ENCODE results near the gene METTL24.
A peak's percentile ranks its signal among the peaks of the same experiment; 100 is the strongest.
"Not testable (repeated sequence)": the region's sequence is repeated elsewhere in the genome, so short reads cannot be mapped to it uniquely, and the experiment has no call there.

The METTL24 gene

DNA sequence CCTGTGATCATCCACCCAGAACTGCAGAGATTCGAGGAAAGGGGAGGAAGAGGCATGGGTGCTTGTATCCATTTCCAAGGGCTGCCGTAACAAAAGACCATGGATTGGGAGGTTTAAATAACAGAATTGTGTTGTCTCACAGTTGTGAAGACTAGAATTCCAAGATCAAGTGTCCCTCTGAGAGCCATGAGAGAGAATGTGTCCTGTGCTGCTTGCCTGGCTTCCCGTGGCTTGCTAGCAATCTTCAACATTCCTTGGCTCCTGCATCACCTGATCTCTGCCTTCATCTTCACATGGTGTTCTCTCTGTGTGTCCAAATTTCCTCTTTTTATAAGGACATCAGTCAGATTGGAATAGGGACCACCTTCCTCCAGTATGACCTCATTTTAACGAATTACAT lies 108.1 kb downstream of the METTL24 start:
- no peak for DNase-seq

DNA sequence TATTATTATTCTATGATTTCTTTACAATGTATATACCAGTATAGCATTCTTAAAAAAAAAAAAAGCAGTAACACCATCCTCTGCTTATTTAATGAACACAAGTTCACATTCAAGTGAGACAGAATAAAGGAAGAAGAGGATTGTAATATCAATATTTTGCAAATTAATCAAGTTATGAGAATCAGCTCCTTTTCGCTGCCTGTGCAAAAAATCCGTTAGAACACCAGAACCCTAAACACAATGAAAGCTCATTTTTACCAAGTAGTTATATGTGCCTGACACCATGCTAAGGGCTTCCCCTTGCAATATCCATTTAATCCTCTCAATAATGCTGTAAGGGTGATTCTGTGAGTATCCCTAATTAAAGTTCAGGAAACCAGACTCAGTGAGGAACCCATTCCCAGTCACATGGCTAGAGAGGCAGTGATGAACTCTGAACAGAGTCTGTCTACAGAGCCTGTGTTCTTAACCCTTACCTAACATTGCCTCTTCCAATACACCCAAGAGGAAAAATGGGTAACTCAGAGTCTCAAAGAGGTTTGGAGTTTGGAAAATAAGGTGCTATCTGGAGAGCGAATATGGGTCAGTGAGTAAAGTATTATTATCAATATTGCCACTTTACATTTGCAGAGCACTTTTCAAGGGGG lies 111.1 kb downstream of the METTL24 start:
- DNase-seq: no peak

DNA sequence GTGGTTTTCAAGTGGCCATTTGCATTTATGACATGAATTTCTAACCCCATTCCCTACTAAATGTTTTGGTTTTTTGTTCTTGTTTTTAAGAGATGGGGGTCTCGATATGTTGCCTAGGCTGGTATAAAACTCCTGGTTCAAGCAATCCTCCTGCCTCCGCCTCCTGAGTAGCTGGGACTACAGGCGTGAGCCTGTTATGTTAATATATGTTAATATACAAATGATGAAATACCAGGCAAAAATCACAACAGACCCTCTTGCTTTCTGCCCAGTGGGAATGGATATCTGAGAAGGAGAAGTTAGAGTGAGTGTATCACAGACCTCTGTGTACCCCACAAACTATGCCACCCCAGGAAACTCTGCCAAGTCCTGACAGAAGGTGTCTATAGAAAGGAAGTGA lies 111.8 kb downstream of the METTL24 start:
- DNase-seq: no peak

DNA sequence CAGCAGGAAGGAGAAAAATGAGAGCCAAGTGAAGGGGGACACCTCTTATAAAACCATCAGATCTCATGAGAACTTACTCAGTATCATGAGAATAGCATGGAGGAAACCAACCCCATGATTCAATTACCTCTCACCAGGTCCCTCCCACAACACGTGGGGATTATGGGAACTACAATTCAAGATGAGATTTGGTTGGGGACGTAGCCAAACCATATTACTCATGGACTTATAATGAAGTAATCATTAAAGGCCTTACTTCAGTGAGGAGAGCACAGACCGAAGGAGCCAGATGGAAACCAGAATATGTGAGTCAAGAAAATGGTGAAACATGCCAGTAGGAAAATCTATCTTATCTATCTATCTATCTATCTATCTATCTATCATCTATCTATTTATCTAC lies 113.5 kb downstream of the METTL24 start:
- not testable (repeated sequence) for DNase-seq

DNA sequence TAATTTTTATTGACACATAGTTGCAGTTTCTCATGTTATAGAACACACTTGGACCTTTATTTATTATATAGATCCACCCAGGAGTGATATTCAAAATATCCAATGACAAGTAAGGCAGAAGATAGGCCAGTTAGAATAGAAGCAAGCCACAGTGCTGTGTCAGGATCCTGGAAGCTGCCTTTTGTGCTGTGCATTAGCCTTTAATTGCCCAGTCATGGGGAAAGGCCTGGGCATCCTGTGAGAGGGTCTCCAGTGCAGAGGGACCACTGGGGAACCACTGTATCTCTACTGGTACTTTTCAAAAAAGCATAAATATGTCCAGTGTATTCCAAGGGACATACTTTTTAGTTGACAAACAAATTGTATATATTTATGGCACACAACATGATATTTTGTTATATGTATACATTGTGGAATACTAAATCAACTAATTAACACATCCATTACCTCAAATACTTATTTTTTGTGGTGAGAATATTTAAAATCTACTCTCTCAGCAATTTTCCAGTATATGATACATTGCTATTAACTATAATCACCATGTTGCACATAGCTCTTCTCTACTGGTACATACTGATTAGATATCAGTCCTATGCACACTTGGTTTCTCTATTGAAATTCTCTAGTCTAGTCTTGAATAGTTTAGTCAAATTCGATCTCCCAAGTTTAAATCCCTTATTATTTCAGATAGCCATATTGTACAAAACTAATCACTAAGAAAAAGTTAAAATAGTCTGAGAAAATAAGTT lies 118.4 kb downstream of the METTL24 start:
- no peak for DNase-seq

DNA sequence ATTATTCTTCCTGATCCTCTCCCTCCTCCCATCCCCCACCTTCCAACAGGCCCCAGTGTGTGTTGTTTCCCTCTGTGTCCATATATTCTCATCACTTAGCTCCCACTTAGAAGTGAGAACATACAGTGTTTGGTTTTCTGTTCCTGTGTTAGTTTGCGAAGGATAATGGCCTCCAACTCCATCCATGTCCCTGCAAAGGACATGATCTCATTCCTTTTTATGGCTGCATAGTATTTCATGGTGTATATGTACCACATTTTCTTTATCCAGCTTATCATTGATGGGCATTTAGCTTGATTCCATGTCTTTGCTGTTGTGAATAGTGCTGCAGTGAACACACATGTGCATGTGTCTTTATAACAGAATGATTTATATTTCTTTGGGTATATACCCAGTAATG lies 122.1 kb downstream of the METTL24 start:
- DNase-seq: not testable (repeated sequence)

DNA sequence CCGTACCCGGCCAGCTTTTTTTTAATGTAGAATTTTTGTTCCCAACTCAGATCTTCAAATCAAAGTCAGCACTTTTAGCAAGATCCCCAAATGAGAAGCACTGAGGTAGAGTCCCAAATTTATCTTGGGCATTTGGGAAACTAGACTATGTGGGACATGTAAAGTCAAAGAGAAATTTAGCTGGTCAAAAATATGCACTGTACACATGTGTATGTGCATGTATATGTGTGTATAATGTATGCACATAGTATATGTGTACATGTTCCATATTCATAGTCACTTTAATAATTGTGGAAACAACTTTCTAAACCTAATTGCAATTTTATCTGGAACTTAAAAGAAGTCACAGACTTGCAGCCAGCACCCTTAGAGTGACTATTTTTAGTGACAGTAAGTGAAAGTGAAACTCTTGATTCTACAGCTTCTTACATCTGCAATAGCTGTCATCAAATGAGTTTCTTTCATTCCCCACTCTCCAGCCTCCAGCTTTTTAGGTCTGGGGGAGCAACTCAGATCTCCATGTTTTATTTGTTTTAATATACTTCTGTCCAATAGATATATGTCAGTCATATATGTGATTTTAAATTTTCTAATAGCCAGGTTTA lies 124.3 kb downstream of the METTL24 start:
- DNase-seq: no peak

DNA sequence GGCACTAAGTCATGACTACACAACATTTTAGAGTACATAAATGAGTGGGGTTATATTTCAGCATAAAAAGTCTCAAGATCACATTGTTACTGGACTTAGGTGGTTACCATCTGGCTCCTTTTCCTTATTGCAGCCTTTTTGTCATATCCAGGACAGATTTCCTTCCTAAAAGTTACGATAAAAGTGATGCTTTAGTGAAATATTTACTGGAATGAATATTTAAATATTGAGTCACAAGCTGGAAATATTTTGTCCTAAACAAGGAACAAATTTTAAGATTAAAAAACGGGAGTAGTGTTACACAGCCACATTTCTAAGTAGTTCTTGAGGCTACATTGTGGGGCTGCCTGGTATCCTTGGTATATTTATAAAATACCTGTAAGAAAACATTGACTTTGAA lies 125.7 kb downstream of the METTL24 start:
- DNase-seq: peak; percentile 6

DNA sequence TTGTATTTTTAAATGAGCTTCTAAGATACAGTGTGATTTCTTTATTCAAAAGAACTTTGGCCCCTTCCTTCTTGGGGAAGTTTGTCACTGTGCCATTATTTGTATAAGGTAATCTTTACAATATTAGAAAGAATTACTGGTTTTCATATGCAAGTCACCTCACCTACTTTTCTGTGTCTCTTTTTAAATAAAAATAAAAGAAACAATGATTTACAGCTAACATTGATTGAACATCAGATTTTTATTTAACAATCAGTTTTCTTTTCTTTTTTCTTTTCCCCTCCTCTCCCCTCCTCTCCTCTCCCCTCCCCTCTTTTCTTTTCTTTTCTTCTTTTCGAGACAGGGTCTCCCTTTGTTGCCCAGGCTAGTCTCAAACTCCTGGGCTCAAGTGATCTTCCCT lies 131.9 kb downstream of the METTL24 start:
- no peak for DNase-seq

DNA sequence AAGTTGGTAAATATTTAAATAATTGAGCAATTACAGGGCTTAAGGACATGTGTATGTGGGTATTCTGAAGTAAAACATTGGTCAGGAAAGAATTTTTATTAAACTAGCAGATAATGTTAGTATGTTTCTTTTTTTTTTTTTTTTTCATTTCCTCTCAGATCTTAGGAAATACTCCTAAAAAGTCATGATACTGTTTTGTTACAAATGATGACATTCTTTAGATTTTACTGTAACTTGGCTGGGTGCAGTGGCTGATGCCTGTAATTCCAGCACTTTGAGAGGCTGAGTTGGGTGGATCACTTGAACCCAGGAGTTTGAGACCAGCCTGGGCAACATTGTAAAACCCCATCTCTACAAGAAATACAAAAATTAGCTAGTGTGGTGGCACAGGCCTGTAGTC lies 136.4 kb downstream of the METTL24 start:
- DNase-seq: no peak

DNA sequence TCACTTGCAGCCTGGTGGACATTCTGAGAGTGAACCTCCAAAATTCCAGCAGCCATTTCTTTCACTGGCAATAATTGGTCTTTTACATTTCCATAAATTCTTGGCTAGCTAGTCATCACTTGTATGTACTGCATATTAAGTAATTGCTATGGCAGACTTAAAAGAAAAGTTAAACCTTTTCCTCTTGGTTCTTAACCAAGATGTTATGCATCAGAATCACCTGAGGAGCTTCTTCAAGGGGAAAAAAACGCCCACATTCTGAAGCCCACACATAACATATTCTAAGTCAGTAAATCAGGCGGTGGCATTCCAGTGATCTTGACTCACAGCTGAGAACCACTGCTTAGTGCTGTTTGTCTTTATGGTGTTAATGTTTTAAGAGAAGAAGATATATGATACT lies 140.9 kb downstream of the METTL24 start:
- no peak for DNase-seq

DNA sequence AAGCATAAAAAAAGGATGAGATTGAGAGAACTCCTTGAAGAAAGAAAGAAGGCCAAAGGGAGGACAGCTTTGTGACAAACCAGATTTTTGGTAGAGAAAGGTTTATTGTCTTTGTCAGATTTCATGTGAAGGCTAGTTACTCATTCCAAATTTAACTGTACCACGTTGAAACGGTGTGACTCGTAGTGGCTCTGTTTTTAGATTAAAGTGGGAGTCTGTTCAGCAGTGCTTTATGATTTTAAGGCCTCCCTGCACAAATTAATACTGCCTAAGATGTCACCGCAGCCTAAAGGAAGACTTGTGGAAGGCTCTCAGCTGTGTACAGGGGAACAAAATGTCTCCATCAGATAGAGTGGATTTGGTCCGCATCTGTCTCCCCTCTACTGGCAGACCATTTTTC lies 142.0 kb downstream of the METTL24 start:
- no peak for DNase-seq

DNA sequence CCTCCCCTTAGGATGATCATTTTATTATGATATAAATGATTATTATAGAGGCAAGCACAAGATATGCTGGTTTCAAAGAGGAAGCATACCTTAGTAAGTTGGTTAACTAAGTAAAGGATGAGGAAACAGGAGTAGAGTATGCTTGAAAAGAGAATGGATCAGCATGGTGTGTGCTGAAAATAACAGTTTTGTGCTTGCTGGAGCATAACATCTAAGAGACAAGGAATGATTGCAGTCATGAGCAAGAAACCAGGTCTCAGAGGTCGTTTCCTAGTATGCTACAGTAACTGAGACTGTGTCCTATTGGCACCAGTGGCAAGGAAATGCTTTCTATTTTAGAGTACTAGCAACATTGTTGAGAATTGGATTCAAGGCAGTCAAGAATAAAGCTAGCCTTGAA lies 143.8 kb downstream of the METTL24 start:
- no peak for DNase-seq

DNA sequence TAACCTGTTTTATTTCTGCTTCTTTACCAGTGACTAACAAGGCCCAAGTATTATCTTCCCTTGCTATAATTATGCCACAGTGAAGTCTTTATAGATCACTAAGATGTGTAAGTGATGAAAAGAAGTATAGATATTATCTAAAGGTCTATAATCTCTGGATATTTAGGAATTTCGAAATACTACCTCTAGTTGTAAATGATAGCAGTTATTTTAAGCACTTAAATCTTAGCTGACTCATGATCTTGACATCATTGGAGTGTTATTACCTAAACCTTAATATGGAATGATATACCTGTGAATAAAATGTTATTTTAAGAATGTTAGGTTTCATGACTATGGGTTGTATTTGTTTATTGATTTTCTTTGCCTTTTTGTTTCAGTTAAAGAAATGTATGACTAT lies 146.4 kb downstream of the METTL24 start:
- no peak for DNase-seq

DNA sequence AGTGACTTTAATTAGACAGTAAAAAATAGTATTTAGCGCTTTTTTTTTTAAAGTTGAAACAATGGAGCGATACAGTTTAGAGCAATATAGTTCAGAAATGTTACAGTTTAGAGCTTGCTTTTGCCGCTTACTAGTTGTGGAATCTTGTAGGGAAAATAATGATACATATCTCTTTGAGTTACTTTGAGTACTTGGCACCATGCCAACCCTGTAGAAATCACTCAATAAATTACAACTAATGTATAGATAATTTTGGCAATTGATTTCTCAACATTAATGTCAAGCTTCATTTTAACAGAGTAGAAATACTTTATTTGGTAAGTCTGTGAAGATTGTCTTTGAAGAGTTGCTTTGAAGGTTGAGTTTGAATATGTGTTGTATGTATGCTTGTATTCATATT lies 150.5 kb downstream of the METTL24 start:
- no peak for DNase-seq

DNA sequence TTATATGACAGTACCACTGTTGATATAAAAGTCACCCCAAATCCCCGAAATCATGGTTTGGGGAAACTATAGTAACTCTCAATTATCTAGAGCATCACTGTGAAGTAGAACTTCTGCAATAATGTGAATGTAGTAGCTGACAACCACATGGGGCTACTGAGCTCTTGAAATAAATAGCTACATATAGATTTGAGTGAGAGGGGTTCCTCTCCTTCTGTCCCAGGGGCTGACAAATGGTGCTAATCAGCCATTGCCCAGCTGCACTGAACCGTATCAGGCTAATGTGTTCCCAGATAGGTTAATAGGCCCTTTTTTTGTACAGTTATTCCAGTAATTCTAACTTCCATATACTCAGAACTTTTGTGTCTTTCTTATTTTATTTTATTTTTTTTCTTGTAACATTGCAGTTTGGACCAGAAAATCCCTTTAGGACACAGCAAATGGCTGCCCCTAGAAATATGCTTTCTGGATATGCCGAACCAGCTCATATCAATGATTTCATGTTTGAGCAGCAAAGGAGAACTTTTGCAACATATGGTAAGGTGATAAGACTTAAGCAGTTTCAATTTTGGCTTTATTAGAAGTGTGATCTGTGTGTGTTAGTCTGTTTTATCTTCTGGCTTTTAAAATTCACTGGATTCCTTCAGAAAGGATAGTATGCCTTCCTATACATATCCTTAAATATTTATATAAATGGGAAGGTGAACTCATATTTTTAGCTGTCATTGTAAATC lies 156.8 kb downstream of the METTL24 start:
- DNase-seq: no peak

DNA sequence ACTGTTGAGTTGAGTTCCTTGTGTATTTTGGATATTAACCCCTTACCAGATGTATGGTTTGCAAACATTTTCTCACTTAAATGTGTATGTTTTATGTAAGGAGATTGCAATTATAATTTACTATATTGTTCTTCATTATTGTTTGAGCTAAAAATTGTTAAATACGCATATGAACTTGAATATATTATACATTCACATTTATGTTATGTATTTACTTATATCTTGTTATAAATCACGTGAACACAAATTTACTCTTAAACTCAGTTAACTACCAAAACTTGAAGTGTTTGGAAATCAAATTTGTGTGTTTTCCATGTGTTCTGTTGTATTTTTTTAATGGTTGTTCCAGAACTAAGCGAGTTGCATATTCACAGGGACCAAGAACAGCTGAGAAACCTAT lies 159.6 kb downstream of the METTL24 start:
- DNase-seq: no peak

DNA sequence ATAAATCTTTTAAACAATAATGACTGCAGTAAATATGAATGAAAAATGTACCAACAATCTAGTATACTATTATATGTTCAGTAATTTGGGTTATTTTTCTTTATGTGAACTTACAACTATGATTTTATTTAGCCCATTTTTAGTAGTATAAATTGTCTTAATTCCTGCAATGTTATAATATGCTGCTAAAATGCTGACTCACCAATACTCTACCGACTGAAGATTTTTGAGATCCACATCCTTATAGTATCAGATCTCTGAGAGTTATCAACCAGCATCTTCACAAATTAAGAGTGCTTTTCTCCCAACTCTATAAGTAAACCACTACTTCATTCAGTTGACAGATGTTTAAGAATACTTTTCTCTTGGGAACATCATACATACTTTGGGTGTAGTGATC lies 161.3 kb downstream of the METTL24 start:
- DNase-seq: no peak

DNA sequence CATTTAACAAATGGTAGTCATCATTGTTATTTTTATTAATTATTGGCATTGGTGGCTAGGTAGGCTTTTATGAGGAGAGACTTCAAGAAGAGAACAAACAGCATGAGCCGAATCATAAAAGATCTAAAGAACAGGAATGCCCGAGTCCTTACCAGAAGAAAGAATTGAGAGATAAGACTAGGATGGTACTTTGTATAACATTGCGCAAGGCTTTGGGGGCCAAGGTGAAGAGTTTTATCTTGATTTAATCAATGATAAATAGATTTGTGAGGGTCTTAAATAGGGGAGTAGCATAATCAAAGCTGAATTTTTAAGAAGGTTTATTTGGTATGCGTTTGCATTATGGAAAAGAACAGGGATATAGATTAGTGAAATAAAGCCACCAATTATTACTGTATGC lies 162.5 kb downstream of the METTL24 start:
- DNase-seq: no peak

All from amniotic stem cell (primary cell).